HG02588 (cell line): ENCODE results near the gene NR4A1.

Experiments used
- ATAC-seq: cut with Tn5 transposase; IDR thresholded peaks from one replicate; pipeline ENCODE4 v1.9.1; 2021; ENCODE audit warnings: mild to moderate bottlenecking, moderate library complexity; ENCODE audit not compliant: unreplicated experiment

The NR4A1 gene

GRCh38 chr12:52057638-52058576, 6.7 kb downstream of the NR4A1 start:
- no peak for ATAC-seq

DNA sequence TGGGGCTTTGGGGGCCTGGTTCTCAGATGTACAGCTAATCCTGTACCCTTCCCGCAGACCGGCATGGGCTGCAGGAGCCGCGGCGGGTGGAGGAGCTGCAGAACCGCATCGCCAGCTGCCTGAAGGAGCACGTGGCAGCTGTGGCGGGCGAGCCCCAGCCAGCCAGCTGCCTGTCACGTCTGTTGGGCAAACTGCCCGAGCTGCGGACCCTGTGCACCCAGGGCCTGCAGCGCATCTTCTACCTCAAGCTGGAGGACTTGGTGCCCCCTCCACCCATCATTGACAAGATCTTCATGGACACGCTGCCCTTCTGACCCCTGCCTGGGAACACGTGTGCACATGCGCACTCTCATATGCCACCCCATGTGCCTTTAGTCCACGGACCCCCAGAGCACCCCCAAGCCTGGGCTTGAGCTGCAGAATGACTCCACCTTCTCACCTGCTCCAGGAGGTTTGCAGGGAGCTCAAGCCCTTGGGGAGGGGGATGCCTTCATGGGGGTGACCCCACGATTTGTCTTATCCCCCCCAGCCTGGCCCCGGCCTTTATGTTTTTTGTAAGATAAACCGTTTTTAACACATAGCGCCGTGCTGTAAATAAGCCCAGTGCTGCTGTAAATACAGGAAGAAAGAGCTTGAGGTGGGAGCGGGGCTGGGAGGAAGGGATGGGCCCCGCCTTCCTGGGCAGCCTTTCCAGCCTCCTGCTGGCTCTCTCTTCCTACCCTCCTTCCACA, 7.6 kb downstream of the NR4A1 start:
- no peak for ATAC-seq

DNA sequence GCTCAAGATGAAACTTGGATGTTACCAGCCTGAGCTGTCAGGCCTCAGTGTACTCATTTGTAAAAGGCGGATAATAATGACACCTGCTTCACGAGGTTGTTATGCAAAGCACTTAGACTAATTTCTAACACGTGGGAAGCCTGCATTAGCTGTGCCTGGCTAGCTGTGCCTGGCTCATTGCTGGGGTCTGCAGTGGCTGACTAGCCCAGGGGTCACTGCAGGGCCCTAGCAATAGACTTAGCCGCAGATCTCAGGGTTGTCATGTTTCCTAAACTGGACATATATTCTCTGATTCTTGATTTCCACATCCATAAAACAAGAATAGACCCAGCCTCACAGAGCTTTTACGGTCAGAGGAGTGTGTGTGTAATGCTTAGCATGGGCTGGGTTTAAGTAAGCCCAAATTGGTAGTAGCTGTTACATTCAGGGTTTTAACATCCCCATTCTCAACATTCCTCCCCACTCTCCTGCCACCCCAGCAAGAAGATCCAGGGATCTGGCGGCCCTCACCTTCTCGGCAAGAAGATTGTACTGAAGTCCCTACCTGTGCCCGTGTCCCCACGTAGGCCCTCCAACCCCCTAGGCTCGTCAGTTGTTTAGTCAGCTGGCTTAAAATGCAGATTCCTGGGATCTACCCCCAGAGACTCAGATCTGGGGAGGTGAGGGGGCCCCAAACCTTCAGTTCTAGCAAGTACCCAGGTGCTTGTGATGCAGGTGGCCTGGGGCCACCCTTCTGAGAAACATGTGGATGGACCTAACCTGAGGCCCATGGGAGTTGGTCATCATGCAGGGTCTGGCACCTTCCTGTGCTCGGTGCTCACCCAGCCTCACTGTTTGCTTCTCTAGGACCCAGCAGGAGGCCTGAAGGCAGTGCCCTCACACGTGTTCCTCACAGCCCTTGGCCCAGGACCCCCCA, 8.6 kb downstream of the NR4A1 start:
- no peak for ATAC-seq

- no peak for ATAC-seq
Measured at GRCh38 chr12:52060498-52061177, 9.4 kb downstream of the NR4A1 start.

DNA sequence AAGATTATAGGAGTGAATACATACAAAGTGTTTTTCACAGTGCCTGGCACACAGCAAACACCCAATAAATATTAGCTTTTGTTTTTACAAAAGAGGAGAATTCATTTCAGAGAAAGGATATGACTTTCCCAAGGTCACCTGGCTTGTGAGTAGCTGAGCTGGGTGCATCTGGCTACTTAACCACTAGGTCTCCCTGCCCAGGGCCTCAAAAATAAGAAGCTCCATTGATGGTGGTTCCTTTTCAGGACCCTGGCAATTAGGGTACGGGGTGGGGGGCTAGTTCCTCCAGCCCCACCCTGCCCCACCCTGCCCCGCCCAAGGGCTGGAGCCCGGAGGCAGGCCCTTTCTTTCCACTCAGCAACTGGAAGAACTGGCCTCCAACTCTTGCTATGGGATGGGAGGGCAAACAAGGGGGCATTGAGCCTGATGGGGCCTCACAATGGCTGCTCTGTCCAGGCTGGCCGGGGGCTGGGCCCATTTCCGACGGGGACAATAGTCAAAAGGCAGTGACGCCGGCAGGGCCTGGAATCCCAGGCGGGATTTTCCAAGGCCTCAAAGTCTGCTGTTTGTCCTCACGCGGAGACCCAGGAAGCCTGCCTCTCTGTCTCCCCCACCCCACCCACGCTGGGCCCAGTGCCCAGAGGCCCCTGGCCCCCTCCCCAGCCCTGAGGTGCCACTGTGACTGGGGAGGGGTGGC, 10.4 kb downstream of the NR4A1 start:
- no peak for ATAC-seq

GRCh38 chr12:52062167-52063081, 11.2 kb downstream of the NR4A1 start:
- ATAC-seq = no peak

- no peak for ATAC-seq
Measured at GRCh38 chr12:52063082-52063924, 12.1 kb downstream of the NR4A1 start.

DNA sequence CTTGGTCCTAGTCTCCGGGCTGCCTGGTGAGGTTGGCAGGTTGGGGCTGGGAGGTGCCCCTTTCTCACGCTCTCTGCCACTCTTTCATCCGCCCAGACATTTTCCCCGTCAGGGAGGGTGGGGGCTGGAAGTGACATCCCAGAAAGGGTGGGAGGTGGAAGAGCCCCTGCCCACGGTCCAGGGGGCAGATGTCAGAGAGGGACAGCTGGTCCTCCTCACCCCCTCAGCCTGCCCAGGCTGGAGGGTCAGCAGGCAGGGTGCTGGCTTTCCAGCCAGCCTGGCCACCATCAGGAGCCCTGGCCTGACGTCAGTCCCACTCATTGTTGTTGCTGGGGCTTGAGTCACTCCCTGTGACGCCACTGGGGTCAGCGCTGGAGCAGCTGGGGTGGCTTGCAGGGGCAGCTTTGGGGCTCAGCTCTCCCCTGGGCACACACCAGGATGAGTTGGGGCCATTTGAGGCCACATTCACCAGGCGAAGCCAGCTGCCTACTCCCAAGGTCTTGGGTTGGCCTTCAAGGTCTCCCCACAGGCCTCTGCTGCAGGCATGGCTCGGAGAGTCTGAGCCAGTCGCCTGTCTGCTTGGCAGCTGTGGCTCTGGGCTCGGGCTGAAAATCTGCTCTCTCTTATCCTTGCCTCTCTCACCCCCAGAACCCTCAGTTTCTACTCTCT, 12.9 kb downstream of the NR4A1 start:
- ATAC-seq = no peak

DNA sequence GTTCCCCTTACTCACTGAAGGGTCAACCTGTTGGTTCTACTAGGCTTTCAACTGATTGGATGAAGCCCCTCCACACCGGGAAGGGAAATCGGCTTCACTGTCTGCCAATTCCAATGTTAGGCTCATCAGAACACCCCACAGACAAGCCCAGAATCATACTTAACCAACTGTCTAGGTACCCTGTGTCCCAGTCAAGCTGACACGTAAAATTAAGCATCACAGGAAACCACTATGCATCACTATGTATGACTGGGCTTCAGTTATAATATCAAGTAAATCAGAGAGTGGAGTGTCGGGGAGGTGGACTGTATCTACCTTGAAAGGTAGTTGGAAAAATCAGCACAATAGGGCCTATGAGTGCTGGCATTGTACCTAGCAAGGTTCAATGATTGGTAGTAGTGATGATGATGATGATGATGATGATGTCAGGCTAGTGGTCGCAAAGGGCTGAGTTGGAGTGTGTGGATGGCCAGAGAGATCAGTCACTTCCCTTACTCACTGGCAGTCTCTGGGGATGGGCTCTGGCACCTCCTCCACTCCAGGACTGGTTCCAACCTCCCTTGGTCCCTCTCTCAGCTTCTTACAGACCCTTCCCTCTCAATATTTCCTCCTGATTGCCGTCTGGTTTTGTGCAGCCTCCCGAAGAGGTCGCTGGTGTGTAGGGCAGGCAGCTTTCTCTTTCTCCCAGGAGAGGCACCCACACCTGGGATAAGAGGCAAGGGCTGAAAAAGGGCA, 15.3 kb downstream of the NR4A1 start:
- no peak for ATAC-seq

DNA sequence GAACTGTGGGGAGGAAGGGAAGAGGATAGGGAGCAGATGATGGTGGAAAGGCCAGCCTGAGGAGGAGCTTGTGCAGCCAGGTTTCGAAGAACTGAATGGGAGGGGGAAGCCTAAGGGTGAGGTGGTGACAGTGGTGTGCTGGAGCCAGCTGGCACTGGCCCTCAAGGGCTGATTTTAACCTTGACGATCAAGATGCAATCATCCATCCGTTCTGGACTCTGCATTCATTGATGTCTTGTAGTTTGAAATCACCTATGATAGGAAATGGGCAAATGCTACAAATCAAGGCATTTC, 15.8 kb downstream of the NR4A1 start:
- ATAC-seq = no peak

DNA sequence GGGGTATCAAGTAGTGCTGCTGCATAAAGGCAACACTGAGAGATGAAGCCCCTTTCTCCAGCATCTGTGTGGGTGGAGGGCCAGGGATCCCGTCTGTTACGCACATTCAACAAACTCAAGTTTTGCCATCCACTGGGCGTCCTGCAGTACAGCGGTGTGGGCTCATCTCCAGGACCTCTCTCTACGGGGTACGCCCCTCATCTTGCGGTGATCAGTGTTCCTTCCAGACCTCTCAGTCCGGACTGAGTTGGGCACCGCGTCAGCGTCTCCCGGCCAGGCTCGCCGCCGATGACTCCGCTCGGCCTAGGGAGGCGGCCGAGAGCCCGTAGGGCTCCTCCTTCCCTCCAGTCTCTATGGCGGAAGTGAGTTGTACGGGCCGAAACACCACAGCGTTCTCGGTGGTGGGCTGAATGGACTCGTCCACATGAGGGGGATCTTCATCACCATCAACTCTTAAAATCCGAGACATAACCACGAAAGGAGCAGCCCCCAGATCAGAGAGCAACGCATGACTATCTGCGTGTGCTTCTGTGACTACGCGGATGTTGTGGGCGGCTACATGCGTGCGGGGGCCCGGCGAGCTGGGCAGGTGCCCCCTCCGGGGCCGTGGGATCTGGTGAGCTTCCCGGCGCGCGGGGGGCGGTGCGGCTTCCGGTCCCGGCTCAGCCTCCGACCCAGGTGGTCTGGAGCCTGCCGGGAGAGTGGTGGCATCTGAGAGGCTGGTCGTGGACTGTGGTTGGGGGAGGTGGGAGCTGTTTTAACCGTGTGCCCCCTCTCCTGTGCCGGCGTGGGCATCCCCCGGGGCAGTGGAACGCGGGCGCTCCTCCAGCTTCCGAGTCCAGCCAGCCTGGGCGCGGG, 18.3 kb downstream of the NR4A1 start, which contains the start of gene ATG101:
TSS of gene ATG101 (plus strand) at position 652 of the 858 bp plus-strand sequence. CDS start 3,673 bp downstream, outside the sequence.
- ATAC-seq = peak; percentile 93

GRCh38 chr12:52070185-52070925, 19.1 kb downstream of the NR4A1 start:
- ATAC-seq = peak; percentile 26

GRCh38 chr12:52073531-52074381, 22.5 kb downstream of the NR4A1 start:
- ATAC-seq = no peak
